SU-DHL-6 (cell line): ENCODE measurements around the gene SART3.

Experiments
- H2AFZ ChIP-seq: fragments of 200-600 bp; sonication (generic); 2 replicates; pipeline ENCODE4 v1.6.1; 2014; ENCODE audit warnings: low read depth, mild to moderate bottlenecking, moderate library complexity, mixed read lengths, antibody characterized with exemption, low read length; ENCODE audit not compliant: severe bottlenecking
- H3F3A ChIP-seq: fragments of 200-600 bp; shearing (Covaris generic); 2 replicates; pipeline ENCODE4 v1.6.0; 2016; ENCODE audit warnings: antibody characterized with exemption, mild to moderate bottlenecking; ENCODE audit not compliant: insufficient read depth
- H3K27ac ChIP-seq: fragments of 200-600 bp; sonication (generic); 2 replicates; pipeline ENCODE4 v1.5.1; 2016; ENCODE audit warnings: low read depth, mild to moderate bottlenecking, low read length, moderate library complexity, mixed read lengths
- H3K27me3 ChIP-seq: fragments of 200-600 bp; sonication (generic), shearing (Covaris generic); 2 replicates; pipeline ENCODE4 v1.6.0; 2014; ENCODE audit warnings: mild to moderate bottlenecking, low read length
- H3K36me3 ChIP-seq: fragments of 200-600 bp; sonication (generic); 2 replicates; pipeline ENCODE4 v1.6.1; 2014; ENCODE audit warnings: mild to moderate bottlenecking, low read length, mixed read lengths
- H3K4me2 ChIP-seq: fragments of 300-600, 200-600 bp; shearing (Covaris generic), sonication (generic); 2 replicates; pipeline ENCODE4 v1.6.0; 2014; ENCODE audit warnings: low read length, low read depth, mild to moderate bottlenecking; ENCODE audit not compliant: poor library complexity, severe bottlenecking
- H3K4me3 ChIP-seq: fragments of 200-600 bp; sonication (generic); 2 replicates; pipeline ENCODE4 v1.5.1; 2014; ENCODE audit warnings: antibody characterized with exemption, low read length, mild to moderate bottlenecking, mixed read lengths; ENCODE audit not compliant: insufficient read depth, poor library complexity, severe bottlenecking
- H3K79me2 ChIP-seq: fragments of 200-600 bp; sonication (generic); 2 replicates; pipeline ENCODE4 v1.6.1; 2014; ENCODE audit warnings: mild to moderate bottlenecking, low read length, moderate library complexity; ENCODE audit not compliant: insufficient read depth
- H3K9ac ChIP-seq: fragments of 200-600 bp; sonication (generic); 2 replicates; pipeline ENCODE4 v1.7.0; 2014; ENCODE audit warnings: mild to moderate bottlenecking, low read length
- H3K9me2 ChIP-seq: fragments of 200-600 bp; sonication (generic); replicated peaks from 2 replicates; pipeline ENCODE4 v1.6.1; 2014; ENCODE audit warnings: low read length; ENCODE audit not compliant: insufficient read depth
- H3K9me3 ChIP-seq: fragments of 200-600 bp; sonication (generic); 2 replicates; pipeline ENCODE4 v1.6.1; 2014; ENCODE audit warnings: low read length, mixed read lengths; ENCODE audit not compliant: insufficient read depth
- H4K20me1 ChIP-seq: fragments of 200-600 bp; sonication (generic); 2 replicates; pipeline ENCODE4 v1.6.1; 2014; ENCODE audit warnings: low read depth, mild to moderate bottlenecking, antibody characterized with exemption, low read length, moderate library complexity, mixed read lengths
- CTCF ChIP-seq: fragments of 200-600 bp; sonication (generic); IDR thresholded peaks from one replicate; pipeline ENCODE4 v1.5.1; 2017; ENCODE audit warnings: antibody characterized with exemption, mild to moderate bottlenecking, low read length, moderate library complexity; ENCODE audit not compliant: insufficient read depth, poor library complexity, severe bottlenecking
- EZH2phosphoT487 ChIP-seq: fragments of 200-600 bp; sonication (generic), shearing (Covaris generic); conservative IDR thresholded peaks from 2 replicates; pipeline ENCODE4 v1.6.1; 2018; ENCODE audit warnings: mild to moderate bottlenecking, antibody characterized with exemption, low read length, moderate library complexity, mixed read lengths

SART3 gene

GRCh38 chr12:108599541-108599940 lies 38.6 kb upstream of the SART3 start:
- Histone ChIP-seq H3F3A (no peaks in the 10 kb centered on the region), H3K27ac (no peak overlapping the region), H3K9me2 (no peaks in the 10 kb centered on the region), H2AFZ (no peak overlapping the region), H3K9ac (no peak overlapping the region), H3K79me2 (no peaks in the 10 kb centered on the region), H3K36me3 (no peaks in the 10 kb centered on the region), H4K20me1 (no peaks in the 10 kb centered on the region), H3K9me3 (no peaks in the 10 kb centered on the region), H3K4me3 (no peak overlapping the region), H3K27me3 (no peaks in the 10 kb centered on the region), H3K4me2 (no peak overlapping the region)
- TF ChIP-seq CTCF (no peak), EZH2phosphoT487 (no peak)

- H3K27ac ChIP-seq: no peak overlapping the region
- no peak overlapping the region for H3K4me2 ChIP-seq
- H3K79me2 ChIP-seq: no peaks in the 10 kb centered on the region
- no peaks in the 10 kb centered on the region for H3K9me2 ChIP-seq
- TF ChIP-seq CTCF: no peak
- no peak for TF ChIP-seq EZH2phosphoT487
- no peaks in the 10 kb centered on the region for H3K36me3 ChIP-seq
- no peak overlapping the region for H3K4me3 ChIP-seq
- H3K27me3 ChIP-seq: no peaks in the 10 kb centered on the region
- H3F3A ChIP-seq: no peaks in the 10 kb centered on the region
- H3K9me3 ChIP-seq: no peaks in the 10 kb centered on the region
- no peak overlapping the region for H3K9ac ChIP-seq
- no peaks in the 10 kb centered on the region for H4K20me1 ChIP-seq
- no peak overlapping the region for H2AFZ ChIP-seq
Observed at GRCh38 chr12:108598553-108599250, 37.7 kb upstream of the SART3 start.

- no peak within 1 kb of the TSS for H3K4me2 ChIP-seq
- H4K20me1 ChIP-seq: no peaks in the 10 kb centered on the region
- H2AFZ ChIP-seq: no peak within 1 kb of the TSS
- no peaks in the 10 kb centered on the region for H3F3A ChIP-seq
- H3K9ac ChIP-seq: no peak within 1 kb of the TSS
- H3K79me2 ChIP-seq: no peaks in the 10 kb centered on the region
- no peaks in the 10 kb centered on the region for H3K9me3 ChIP-seq
- H3K27ac ChIP-seq: no peak within 1 kb of the TSS
- H3K9me2 ChIP-seq: no peaks in the 10 kb centered on the region
- no peaks in the 10 kb centered on the region for H3K27me3 ChIP-seq
- H3K36me3 ChIP-seq: no peaks in the 10 kb centered on the region
- no peak for TF ChIP-seq CTCF
- TF ChIP-seq EZH2phosphoT487: no peak
- H3K4me3 ChIP-seq: no peak within 1 kb of the TSS
Observed at GRCh38 chr12:108597559-108598471, 36.8 kb upstream of the SART3 start, which contains the start of gene TMEM119. Gene TMEM119, minus strand, starts transcription at chr12:108598084. Its CDS starts 5,701 bp downstream, at chr12:108592383.
